ENCODE results near the gene KLHL33. TPM values are rescaled to one million over a fixed set of nuclear protein-coding genes. Genes with fewer than 3 reads are reported as not detected.

Gene KLHL33
- total and polyA plus RNA-seq, 10 of the 15 experiments (the other 5 are each of a cell fraction or from before 2014, with no cell fraction given) = 0.01 to 0.16 (median 0.04) TPM; not detected in 5

GRCh38 chr14:20461225-20462141, 25.5 kb upstream of the KLHL33 start, which contains the start of gene PIP4P1 (continued):
- TF ChIP-seq, protein P1, sequence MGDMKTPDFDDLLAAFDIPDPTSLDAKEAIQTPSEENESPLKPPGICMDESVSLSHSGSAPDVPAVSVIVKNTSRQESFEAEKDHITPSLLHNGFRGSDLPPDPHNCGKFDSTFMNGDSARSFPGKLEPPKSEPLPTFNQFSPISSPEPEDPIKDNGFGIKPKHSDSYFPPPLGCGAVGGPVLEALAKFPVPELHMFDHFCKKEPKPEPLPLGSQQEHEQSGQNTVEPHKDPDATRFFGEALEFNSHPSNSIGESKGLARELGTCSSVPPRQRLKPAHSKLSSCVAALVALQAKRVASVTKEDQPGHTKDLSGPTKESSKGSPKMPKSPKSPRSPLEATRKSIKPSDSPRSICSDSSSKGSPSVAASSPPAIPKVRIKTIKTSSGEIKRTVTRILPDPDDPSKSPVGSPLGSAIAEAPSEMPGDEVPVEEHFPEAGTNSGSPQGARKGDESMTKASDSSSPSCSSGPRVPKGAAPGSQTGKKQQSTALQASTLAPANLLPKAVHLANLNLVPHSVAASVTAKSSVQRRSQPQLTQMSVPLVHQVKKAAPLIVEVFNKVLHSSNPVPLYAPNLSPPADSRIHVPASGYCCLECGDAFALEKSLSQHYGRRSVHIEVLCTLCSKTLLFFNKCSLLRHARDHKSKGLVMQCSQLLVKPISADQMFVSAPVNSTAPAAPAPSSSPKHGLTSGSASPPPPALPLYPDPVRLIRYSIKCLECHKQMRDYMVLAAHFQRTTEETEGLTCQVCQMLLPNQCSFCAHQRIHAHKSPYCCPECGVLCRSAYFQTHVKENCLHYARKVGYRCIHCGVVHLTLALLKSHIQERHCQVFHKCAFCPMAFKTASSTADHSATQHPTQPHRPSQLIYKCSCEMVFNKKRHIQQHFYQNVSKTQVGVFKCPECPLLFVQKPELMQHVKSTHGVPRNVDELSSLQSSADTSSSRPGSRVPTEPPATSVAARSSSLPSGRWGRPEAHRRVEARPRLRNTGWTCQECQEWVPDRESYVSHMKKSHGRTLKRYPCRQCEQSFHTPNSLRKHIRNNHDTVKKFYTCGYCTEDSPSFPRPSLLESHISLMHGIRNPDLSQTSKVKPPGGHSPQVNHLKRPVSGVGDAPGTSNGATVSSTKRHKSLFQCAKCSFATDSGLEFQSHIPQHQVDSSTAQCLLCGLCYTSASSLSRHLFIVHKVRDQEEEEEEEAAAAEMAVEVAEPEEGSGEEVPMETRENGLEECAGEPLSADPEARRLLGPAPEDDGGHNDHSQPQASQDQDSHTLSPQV (IDR thresholded peaks at IDR 0.05) = no peak
- TF ChIP-seq CHD2 (IDR thresholded peaks at IDR 0.05; ENCODE audit: borderline replicate concordance, low read depth, low read length) (peak; percentile 92; the same call in 1 of the 2 replicates), EGR1 (IDR thresholded peaks at IDR 0.05; ENCODE audit: borderline replicate concordance in 1 of 2, low read depth in 2 of 2, low read length in 2 of 2) (no peak), CUX1 (IDR thresholded peaks at IDR 0.05; ENCODE audit: insufficient replicate concordance, low read depth, low read length) (no peak), ZNF274 (IDR thresholded peaks at IDR 0.05; ENCODE audit: insufficient read depth, insufficient read length) (no peak), SMARCA5 (IDR thresholded peaks at IDR 0.05) (no peak; the same call in 1 of the 2 replicates), YBX1 (IDR thresholded peaks at IDR 0.05) (no peak), NFIC (IDR thresholded peaks at IDR 0.05; ENCODE audit: low read depth, low read length) (peak; percentile 52; the same call in 1 of the 2 replicates), TBL1XR1 (IDR thresholded peaks at IDR 0.05; ENCODE audit: low read depth, low read length) (no peak; the same call in 1 of the 2 replicates), ZSCAN29 (IDR thresholded peaks at IDR 0.05) (peak; percentile 30; the same call in 1 of the 2 replicates), SREBF2 (IDR thresholded peaks at IDR 0.05; ENCODE audit: low read length) (no peak), TAF1 (IDR thresholded peaks at IDR 0.05; ENCODE audit: borderline replicate concordance, low read depth, low read length) (peak; percentile 55; the same call in 1 of the 2 replicates), RCOR1 (conservative IDR thresholded peaks at IDR 0.05; ENCODE audit: low read depth, low read length) (no peak), HCFC1 (IDR thresholded peaks at IDR 0.05; ENCODE audit: low read length) (peak; percentile 41)
- TF ChIP-seq, protein P2, sequence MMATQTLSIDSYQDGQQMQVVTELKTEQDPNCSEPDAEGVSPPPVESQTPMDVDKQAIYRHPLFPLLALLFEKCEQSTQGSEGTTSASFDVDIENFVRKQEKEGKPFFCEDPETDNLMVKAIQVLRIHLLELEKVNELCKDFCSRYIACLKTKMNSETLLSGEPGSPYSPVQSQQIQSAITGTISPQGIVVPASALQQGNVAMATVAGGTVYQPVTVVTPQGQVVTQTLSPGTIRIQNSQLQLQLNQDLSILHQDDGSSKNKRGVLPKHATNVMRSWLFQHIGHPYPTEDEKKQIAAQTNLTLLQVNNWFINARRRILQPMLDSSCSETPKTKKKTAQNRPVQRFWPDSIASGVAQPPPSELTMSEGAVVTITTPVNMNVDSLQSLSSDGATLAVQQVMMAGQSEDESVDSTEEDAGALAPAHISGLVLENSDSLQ (IDR thresholded peaks at IDR 0.05) = peak; percentile 88
- TF ChIP-seq, protein P3, sequence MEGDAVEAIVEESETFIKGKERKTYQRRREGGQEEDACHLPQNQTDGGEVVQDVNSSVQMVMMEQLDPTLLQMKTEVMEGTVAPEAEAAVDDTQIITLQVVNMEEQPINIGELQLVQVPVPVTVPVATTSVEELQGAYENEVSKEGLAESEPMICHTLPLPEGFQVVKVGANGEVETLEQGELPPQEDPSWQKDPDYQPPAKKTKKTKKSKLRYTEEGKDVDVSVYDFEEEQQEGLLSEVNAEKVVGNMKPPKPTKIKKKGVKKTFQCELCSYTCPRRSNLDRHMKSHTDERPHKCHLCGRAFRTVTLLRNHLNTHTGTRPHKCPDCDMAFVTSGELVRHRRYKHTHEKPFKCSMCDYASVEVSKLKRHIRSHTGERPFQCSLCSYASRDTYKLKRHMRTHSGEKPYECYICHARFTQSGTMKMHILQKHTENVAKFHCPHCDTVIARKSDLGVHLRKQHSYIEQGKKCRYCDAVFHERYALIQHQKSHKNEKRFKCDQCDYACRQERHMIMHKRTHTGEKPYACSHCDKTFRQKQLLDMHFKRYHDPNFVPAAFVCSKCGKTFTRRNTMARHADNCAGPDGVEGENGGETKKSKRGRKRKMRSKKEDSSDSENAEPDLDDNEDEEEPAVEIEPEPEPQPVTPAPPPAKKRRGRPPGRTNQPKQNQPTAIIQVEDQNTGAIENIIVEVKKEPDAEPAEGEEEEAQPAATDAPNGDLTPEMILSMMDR (IDR thresholded peaks at IDR 0.05 in 2 of 3, conservative IDR thresholded peaks at IDR 0.05 in 1 of 3; ENCODE audit: control insufficient read depth in 2 of 3, extremely low read depth in 1 of 3, insufficient read depth in 1 of 3, low read depth in 3 of 3, low read length in 3 of 3) = no peak

Measured in GM12878 (cell line).